HEK293 (cell line): ENCODE measurements around the gene FIS1.
"Not testable (repeated sequence)": the region's sequence is repeated elsewhere in the genome, so short reads cannot be mapped to it uniquely, and the experiment has no call there.

Experiments used
- CTCF ChIA-PET: fragments of 350-600 bp; formaldehyde crosslinking; extraction: SDS; loops from one replicate; lab custom pipeline; 2021; ENCODE audit warnings: antibody characterized with exemption; lab: Yijun Ruan, JAX
- POLR2A ChIA-PET: fragments of 300-600 bp; formaldehyde crosslinking; extraction: SDS; loops from one replicate; lab custom pipeline; 2020; ENCODE audit warnings: antibody characterized with exemption, inconsistent platforms; lab: Yijun Ruan, JAX
- H3K27ac ChIP-seq: fragments of 200-500 bp; sonication (Bioruptor generic); 2 replicates; pipeline ENCODE4 v1.5.1; 2014; ENCODE audit warnings: low read depth, low read length, control low read depth, inconsistent platforms; ENCODE audit errors: extremely low read depth
- H3K36me3 ChIP-seq, 2 experiments: fragments of 200-500 bp in 1 of 2; sonication (Bioruptor generic) in 1 of 2; 1 replicate in 1 of 2; 2 replicates in 1 of 2; pipeline ENCODE4 v1.5.1; 2014 to 2017; ENCODE audit warnings: inconsistent platforms in 2 of 2, low read length in 2 of 2; ENCODE audit not compliant: control insufficient read depth in 2 of 2, insufficient read depth in 1 of 2
- H3K4me1 ChIP-seq: fragments of 200-500 bp; sonication (Bioruptor generic); 2 replicates; pipeline ENCODE4 v1.5.1; 2014; ENCODE audit warnings: mild to moderate bottlenecking, low read length, inconsistent platforms; ENCODE audit not compliant: control insufficient read depth, insufficient read depth
- H3K4me3 ChIP-seq: 2 replicates; pipeline ENCODE4 v1.5.1; 2011; ENCODE audit warnings: low read depth, mild to moderate bottlenecking, control low read depth, low read length, moderate library complexity
- H3K9me3 ChIP-seq: fragments of 200-500 bp; sonication (Bioruptor generic); 2 replicates; pipeline ENCODE4 v1.5.1; 2014; ENCODE audit warnings: low read depth, low read length, inconsistent platforms; ENCODE audit not compliant: control insufficient read depth, insufficient read depth
- EGR2 ChIP-seq: fragments of 450-650 bp; formaldehyde crosslinking; IDR thresholded peaks from 2 replicates; pipeline ENCODE4 v1.5.1; 2016; ENCODE audit warnings: low read depth, missing biosample characterization, missing genetic modification characterization
- MYNN ChIP-seq: fragments of 450-650 bp; formaldehyde crosslinking; IDR thresholded peaks from 2 replicates; pipeline ENCODE4 v1.5.1; 2016; ENCODE audit warnings: missing biosample characterization, missing genetic modification characterization, borderline replicate concordance
- PBX3 ChIP-seq: sonication (generic); formaldehyde crosslinking; IDR thresholded peaks from 2 replicates; pipeline ENCODE4 v1.8.1; 2022; ENCODE audit warnings: mild to moderate bottlenecking, moderate library complexity, missing genetic modification reagents
- ZBTB1 ChIP-seq: fragments of 450-650 bp; formaldehyde crosslinking; IDR thresholded peaks from 2 replicates; pipeline ENCODE4 v1.5.1; 2016; ENCODE audit warnings: missing biosample characterization, missing genetic modification characterization
- ZFHX2 ChIP-seq: fragments of 450-650 bp; formaldehyde crosslinking; conservative IDR thresholded peaks from 2 replicates; pipeline ENCODE4 v1.5.1; 2016; ENCODE audit warnings: missing biosample characterization, missing genetic modification characterization
- ZNF2 ChIP-seq: fragments of 450-650 bp; formaldehyde crosslinking; IDR thresholded peaks from 2 replicates; pipeline ENCODE4 v1.5.1; 2016; ENCODE audit warnings: missing biosample characterization, missing genetic modification characterization
- ZNF211 ChIP-seq: fragments of 450-650 bp; formaldehyde crosslinking; IDR thresholded peaks from 2 replicates; pipeline ENCODE4 v1.5.1; 2016; ENCODE audit warnings: low read depth, missing biosample characterization, missing genetic modification characterization
- ZNF426 ChIP-seq: fragments of 450-650 bp; formaldehyde crosslinking; IDR thresholded peaks from 2 replicates; pipeline ENCODE4 v1.5.1; 2017; ENCODE audit warnings: missing biosample characterization, missing genetic modification characterization, mild to moderate bottlenecking, inconsistent platforms, moderate library complexity
- ZNF571 ChIP-seq: fragments of 450-650 bp; formaldehyde crosslinking; IDR thresholded peaks from 2 replicates; pipeline ENCODE4 v1.5.0; 2017; ENCODE audit warnings: missing biosample characterization, missing genetic modification characterization
- TF ChIP-seq, protein P1 (sequence below): fragments of 450-650 bp; formaldehyde crosslinking; IDR thresholded peaks from 2 replicates; pipeline ENCODE4 v1.5.1; 2016; ENCODE audit warnings: missing biosample characterization, missing genetic modification characterization
- TF ChIP-seq, protein P2 (sequence below): fragments of 450-650 bp; formaldehyde crosslinking; IDR thresholded peaks from 2 replicates; pipeline ENCODE4 v1.5.1; 2017; ENCODE audit warnings: missing biosample characterization, mild to moderate bottlenecking, missing genetic modification characterization, moderate library complexity
- TF ChIP-seq, protein P3 (sequence below): fragments of 450-650 bp; formaldehyde crosslinking; IDR thresholded peaks from 2 replicates; pipeline ENCODE4 v1.5.1; 2016; ENCODE audit warnings: missing biosample characterization, missing genetic modification characterization

FIS1 gene

DNA sequence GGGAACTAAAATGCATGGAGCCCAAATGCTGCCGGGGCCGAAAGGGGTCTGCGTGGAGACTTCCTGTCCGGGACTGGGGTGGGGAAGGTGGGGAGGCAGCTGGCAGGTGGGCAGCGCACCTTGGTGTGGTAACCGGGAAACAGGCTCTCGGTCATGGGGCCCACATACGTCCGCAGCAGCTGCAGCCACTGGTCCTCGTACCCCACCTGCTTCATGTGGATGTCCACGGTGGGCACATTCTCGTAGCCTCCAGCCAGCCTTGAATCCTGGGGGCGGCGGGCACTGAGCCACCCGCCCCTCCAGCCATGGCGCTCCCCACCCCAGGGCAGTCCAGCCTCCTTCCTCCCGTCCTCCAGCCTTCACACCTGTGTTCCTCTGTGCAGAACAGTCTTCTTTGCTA lies 37.4 kb downstream of the FIS1 start:
- CTCF ChIA-PET: no interaction called here
- POLR2A ChIA-PET: interaction anchor here (0.5 kb wide), 1 partner anchor 21 kb away, joined by 3 read pairs; no protein-coding TSS in a partner anchor
- Histone ChIP-seq H3K36me3 (peaks cover 0 to 30% of the 10 kb centered on the region in 2 experiments; a peak in 2 of 3 replicates), H3K9me3 (no peaks in the 10 kb centered on the region), H3K27ac (no peak overlapping the region), H3K4me3 (no peak overlapping the region), H3K4me1 (no peaks in the 10 kb centered on the region)
- no peak for TF ChIP-seq PBX3 (CRISPR knock-in tag)

- POLR2A ChIA-PET: no interaction called here
- H3K36me3 ChIP-seq: peaks cover 0 to 25% of the 10 kb centered on the region in 2 experiments; a peak in 2 of 3 replicates
- H3K27ac ChIP-seq: no peak overlapping the region
- TF ChIP-seq MYNN (peak; percentile 32; the same call in 1 of the 2 replicates), ZBTB1 (tag by site-specific recombination) (no peak), ZNF571 (tag by site-specific recombination) (no peak), ZNF426 (tag by site-specific recombination) (no peak), ZNF211 (tag by site-specific recombination) (no peak)
- TF ChIP-seq, protein P1, sequence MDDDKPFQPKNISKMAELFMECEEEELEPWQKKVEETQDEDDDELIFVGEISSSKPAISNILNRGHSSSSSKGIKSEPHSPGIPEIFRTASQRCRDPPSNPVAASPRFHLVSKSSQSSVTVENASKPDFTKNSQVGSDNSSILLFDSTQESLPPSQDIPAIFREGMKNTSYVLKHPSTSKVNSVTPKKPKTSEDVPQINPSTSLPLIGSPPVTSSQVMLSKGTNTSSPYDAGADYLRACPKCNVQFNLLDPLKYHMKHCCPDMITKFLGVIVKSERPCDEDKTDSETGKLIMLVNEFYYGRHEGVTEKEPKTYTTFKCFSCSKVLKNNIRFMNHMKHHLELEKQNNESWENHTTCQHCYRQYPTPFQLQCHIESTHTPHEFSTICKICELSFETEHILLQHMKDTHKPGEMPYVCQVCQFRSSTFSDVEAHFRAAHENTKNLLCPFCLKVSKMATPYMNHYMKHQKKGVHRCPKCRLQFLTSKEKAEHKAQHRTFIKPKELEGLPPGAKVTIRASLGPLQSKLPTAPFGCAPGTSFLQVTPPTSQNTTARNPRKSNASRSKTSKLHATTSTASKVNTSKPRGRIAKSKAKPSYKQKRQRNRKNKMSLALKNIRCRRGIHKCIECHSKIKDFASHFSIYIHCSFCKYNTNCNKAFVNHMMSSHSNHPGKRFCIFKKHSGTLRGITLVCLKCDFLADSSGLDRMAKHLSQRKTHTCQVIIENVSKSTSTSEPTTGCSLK: no peak
- TF ChIP-seq, protein P2, sequence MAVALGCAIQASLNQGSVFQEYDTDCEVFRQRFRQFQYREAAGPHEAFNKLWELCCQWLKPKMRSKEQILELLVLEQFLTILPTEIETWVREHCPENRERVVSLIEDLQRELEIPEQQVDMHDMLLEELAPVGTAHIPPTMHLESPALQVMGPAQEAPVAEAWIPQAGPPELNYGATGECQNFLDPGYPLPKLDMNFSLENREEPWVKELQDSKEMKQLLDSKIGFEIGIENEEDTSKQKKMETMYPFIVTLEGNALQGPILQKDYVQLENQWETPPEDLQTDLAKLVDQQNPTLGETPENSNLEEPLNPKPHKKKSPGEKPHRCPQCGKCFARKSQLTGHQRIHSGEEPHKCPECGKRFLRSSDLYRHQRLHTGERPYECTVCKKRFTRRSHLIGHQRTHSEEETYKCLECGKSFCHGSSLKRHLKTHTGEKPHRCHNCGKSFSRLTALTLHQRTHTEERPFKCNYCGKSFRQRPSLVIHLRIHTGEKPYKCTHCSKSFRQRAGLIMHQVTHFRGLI (tag by site-specific recombination): no peak
- no peaks in the 10 kb centered on the region for H3K9me3 ChIP-seq
- H3K4me3 ChIP-seq: no peak overlapping the region
- H3K4me1 ChIP-seq: no peaks in the 10 kb centered on the region
- CTCF ChIA-PET: interaction anchor here (0.6 to 0.9 kb wide), 2 partner anchors 20 to 63 kb away, joined by 3 to 6 read pairs; no protein-coding TSS in a partner anchor
Measured at GRCh38 chr7:101206665-101207042, 38.2 kb downstream of the FIS1 start.

GRCh38 chr7:101205901-101206664 lies 38.8 kb downstream of the FIS1 start:
- H3K4me3 ChIP-seq: no peak overlapping the region
- H3K36me3 ChIP-seq: peaks cover 0 to 20% of the 10 kb centered on the region in 2 experiments; a peak in 2 of 3 replicates
- H3K9me3 ChIP-seq: no peaks in the 10 kb centered on the region
- TF ChIP-seq, protein P3, sequence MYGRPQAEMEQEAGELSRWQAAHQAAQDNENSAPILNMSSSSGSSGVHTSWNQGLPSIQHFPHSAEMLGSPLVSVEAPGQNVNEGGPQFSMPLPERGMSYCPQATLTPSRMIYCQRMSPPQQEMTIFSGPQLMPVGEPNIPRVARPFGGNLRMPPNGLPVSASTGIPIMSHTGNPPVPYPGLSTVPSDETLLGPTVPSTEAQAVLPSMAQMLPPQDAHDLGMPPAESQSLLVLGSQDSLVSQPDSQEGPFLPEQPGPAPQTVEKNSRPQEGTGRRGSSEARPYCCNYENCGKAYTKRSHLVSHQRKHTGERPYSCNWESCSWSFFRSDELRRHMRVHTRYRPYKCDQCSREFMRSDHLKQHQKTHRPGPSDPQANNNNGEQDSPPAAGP (tag by site-specific recombination): no peak
- TF ChIP-seq EGR2 (tag by site-specific recombination): 0 out of 2 replicates have a peak, but pooled peaks have one; percentile 23
- no peak for TF ChIP-seq ZNF2 (tag by site-specific recombination)
- peak; percentile 35 for TF ChIP-seq ZFHX2 (tag by site-specific recombination)
- ChIA-PET POLR2A (no interaction called here), CTCF (interaction anchor here (0.6 to 0.9 kb wide), 5 partner anchors 20 to 302 kb away, joined by 3 to 6 read pairs (median 3); no protein-coding TSS in a partner anchor)
- H3K27ac ChIP-seq: no peak overlapping the region
- no peaks in the 10 kb centered on the region for H3K4me1 ChIP-seq

DNA sequence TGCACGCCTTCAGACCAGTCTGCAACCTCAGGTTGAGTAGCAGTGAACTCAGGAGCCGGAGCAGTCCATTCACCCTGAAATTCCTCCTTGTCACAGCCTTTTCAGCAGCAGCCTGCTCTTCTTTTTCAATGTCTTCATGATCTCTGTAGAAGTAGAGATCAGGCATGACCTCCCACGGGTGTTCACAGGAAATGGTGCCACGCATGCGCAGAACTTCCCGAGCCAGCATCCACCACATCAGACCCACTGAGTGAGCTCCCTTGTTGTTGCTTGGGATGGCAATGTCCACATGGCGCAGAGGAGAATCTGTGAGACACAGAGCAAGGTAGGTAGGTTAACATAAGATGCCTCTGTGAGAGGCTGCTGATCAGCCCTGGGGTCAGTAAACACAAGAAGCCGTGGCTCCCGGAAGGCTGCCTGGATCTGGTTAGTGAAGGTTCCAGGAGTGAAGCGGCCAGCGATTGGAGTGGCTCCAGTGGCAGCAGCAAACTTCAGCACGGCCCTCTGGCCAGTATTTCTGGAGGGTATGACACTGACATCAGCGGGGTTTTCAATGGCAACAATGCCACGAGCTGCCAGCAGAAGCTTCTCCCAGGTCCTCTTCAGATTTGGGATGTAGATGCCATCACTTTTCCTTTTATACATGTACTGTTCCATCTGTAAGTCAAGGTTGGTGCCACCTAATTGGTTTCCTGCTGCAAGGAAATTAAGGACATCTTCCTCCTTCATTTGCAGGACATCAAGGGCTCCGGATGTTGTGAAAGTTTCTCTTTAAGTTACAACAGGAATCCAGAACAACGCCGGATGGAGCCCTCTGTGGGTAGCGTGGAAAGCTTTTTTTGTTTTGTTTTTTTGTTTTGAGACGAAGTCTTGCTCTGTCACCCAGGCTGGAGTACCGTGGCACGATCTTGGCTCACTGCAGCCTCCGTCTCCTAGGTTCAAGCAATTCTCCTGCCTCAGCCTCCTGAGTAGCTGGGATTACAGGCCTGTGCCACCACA lies 40.8 kb downstream of the FIS1 start:
- ChIA-PET CTCF (interaction anchor here (0.7 to 3.2 kb wide), 3 partner anchors 9 to 40 kb away, joined by 3 to 17 read pairs (median 5); no protein-coding TSS in a partner anchor), POLR2A (interaction anchor here (0.6 to 0.9 kb wide), 2 partner anchors 14 to 17 kb away, joined by 3 read pairs; partner anchors contain the start of gene ZNHIT1)
- H3K27ac ChIP-seq, H3K4me3 ChIP-seq, H3K9me3 ChIP-seq, H3K4me1 ChIP-seq: not testable (repeated sequence)
- peaks cover 0 to 10% of the 10 kb centered on the region in 2 experiments; a peak in 2 of 3 replicates for H3K36me3 ChIP-seq
